Measurements from ENCODE around the gene TOM1L2.

DNA sequence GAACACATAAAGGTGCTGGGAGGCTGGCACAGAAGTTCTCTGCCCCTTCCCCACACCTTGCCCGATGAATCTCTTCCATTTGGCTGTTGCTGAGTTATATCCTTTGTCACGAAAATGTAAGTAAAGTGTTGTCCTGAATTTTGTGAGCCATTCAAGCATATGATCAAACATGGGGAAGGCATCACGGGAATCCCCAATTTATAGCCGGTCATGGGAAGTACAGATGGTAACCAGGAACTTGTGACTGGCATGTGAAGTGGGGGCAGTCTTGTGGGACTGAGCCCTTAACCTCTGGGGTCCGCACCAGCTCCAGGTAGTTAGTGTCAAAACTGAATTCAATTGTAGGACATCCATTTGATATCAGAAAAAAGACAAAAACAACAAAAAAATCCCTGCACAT is 13.2 kb downstream of the TOM1L2 start:
- TF ChIP-seq, protein P1, sequence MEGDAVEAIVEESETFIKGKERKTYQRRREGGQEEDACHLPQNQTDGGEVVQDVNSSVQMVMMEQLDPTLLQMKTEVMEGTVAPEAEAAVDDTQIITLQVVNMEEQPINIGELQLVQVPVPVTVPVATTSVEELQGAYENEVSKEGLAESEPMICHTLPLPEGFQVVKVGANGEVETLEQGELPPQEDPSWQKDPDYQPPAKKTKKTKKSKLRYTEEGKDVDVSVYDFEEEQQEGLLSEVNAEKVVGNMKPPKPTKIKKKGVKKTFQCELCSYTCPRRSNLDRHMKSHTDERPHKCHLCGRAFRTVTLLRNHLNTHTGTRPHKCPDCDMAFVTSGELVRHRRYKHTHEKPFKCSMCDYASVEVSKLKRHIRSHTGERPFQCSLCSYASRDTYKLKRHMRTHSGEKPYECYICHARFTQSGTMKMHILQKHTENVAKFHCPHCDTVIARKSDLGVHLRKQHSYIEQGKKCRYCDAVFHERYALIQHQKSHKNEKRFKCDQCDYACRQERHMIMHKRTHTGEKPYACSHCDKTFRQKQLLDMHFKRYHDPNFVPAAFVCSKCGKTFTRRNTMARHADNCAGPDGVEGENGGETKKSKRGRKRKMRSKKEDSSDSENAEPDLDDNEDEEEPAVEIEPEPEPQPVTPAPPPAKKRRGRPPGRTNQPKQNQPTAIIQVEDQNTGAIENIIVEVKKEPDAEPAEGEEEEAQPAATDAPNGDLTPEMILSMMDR (IDR thresholded peaks at IDR 0.05) = no peak
- TF ChIP-seq EZH2 (IDR thresholded peaks at IDR 0.05) = no peak
